Tibial nerve (tissue), 4 donors: Measurements from ENCODE around the gene VSIR. TPM values are rescaled to one million over a fixed set of nuclear protein-coding genes. Genes with fewer than 3 reads are reported as not detected.

Experiments used
- DNase-seq, 2 donors: peaks; one replicate each; pipeline ENCODE4 v3.0.0-alpha.2; 2019; ENCODE audit warnings: low spot score in 2 of 2
- H3K27ac ChIP-seq, 4 donors: fragments of 200-600 bp; sonication (generic) in 3 of 4; one replicate each; pipeline ENCODE4 v1.5.1; 2017 to 2019; ENCODE audit warnings: mild to moderate bottlenecking in 1 of 4
- H3K27me3 ChIP-seq, 2 donors: fragments of 200-600 bp; sonication (generic) in 1 of 2; one replicate each; pipeline versions ENCODE4 v1.5.1 to v1.6.0; 2017 to 2019
- H3K36me3 ChIP-seq, 3 donors: fragments of 200-600 bp; sonication (generic); one replicate each; pipeline ENCODE4 v1.5.1; 2018 to 2019
- H3K4me1 ChIP-seq, 4 donors: fragments of 200-600 bp; sonication (generic) in 3 of 4; one replicate each; pipeline ENCODE4 v1.5.1; 2017 to 2019
- H3K4me3 ChIP-seq, 4 donors: fragments of 200-600 bp; sonication (generic) in 3 of 4; one replicate each; pipeline ENCODE4 v1.5.1; 2017 to 2019; ENCODE audit warnings: mild to moderate bottlenecking in 1 of 4, moderate library complexity in 1 of 4
- H3K9me3 ChIP-seq, 4 donors: fragments of 200-600 bp; sonication (generic) in 3 of 4; one replicate each; pipeline ENCODE4 v1.5.1; 2017 to 2019
- EP300 ChIP-seq, 2 donors: sonication (generic); formaldehyde crosslinking; IDR thresholded peaks; one replicate each; pipeline ENCODE4 v1.6.1; 2017; ENCODE audit warnings: antibody characterized with exemption in 2 of 2, mild to moderate bottlenecking in 1 of 2
- POLR2A ChIP-seq, 2 donors: fragments of 450-650 bp; IDR thresholded peaks; one replicate each; pipeline ENCODE4 v1.6.1; 2017; ENCODE audit warnings: antibody characterized with exemption in 2 of 2, mild to moderate bottlenecking in 2 of 2, moderate library complexity in 2 of 2
- WGBS, 2 donors: methylation state at CpG; one replicate each; pipeline ENCODE4 v1.1.5; 2018; 5-methylcytosine and 5-hydroxymethylcytosine counted together
- total RNA-seq, 4 donors: library from RNA; depleted of rRNA; stranded (reverse); fragments of >200 nt; gene quantifications; one replicate each; pipeline ENCODE4 v1.1.0, GENCODE V29; 2016
- TF ChIP-seq, protein P1 (sequence below), 5 experiments: fragments of 200-600 bp in 3 of 5; fragments of 450-650 bp in 2 of 5; sonication (generic) in 3 of 5; IDR thresholded peaks; one replicate each; pipeline ENCODE4 v1.5.1; 2016 to 2019; ENCODE audit warnings: antibody characterized with exemption in 5 of 5, mild to moderate bottlenecking in 3 of 5, moderate library complexity in 2 of 5

The VSIR gene
- total RNA-seq, 4 donors from 2014 or later = 133 to 227 (median 151) TPM

GRCh38 chr10:71752391-71753090 lies 20.8 kb downstream of the VSIR start:
- no peak for DNase-seq
- WGBS, 2 donors = 81 to 84% methylated on average over 3 to 6 of the region's 8 CpGs
- TF ChIP-seq, protein P1, sequence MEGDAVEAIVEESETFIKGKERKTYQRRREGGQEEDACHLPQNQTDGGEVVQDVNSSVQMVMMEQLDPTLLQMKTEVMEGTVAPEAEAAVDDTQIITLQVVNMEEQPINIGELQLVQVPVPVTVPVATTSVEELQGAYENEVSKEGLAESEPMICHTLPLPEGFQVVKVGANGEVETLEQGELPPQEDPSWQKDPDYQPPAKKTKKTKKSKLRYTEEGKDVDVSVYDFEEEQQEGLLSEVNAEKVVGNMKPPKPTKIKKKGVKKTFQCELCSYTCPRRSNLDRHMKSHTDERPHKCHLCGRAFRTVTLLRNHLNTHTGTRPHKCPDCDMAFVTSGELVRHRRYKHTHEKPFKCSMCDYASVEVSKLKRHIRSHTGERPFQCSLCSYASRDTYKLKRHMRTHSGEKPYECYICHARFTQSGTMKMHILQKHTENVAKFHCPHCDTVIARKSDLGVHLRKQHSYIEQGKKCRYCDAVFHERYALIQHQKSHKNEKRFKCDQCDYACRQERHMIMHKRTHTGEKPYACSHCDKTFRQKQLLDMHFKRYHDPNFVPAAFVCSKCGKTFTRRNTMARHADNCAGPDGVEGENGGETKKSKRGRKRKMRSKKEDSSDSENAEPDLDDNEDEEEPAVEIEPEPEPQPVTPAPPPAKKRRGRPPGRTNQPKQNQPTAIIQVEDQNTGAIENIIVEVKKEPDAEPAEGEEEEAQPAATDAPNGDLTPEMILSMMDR (IDR thresholded peaks at IDR 0.05) = no peak
- TF ChIP-seq EP300 (IDR thresholded peaks at IDR 0.05) = no peak
- no peak for TF ChIP-seq POLR2A (IDR thresholded peaks at IDR 0.05)
- Histone ChIP-seq H3K36me3 (peaks cover 5 to 75% (median 13%) of the 10 kb centered on the region in 3 donors), H3K4me3 (no peak overlapping the region), H3K27me3 (no peaks in the 10 kb centered on the region), H3K9me3 (no peaks in the 10 kb centered on the region), H3K27ac (peak overlapping the region in 3 of 4 donors; percentile 54 to 88 (median 62)), H3K4me1 (peaks cover 0 to 99% (median 75%) of the 10 kb centered on the region in 4 donors)

DNA sequence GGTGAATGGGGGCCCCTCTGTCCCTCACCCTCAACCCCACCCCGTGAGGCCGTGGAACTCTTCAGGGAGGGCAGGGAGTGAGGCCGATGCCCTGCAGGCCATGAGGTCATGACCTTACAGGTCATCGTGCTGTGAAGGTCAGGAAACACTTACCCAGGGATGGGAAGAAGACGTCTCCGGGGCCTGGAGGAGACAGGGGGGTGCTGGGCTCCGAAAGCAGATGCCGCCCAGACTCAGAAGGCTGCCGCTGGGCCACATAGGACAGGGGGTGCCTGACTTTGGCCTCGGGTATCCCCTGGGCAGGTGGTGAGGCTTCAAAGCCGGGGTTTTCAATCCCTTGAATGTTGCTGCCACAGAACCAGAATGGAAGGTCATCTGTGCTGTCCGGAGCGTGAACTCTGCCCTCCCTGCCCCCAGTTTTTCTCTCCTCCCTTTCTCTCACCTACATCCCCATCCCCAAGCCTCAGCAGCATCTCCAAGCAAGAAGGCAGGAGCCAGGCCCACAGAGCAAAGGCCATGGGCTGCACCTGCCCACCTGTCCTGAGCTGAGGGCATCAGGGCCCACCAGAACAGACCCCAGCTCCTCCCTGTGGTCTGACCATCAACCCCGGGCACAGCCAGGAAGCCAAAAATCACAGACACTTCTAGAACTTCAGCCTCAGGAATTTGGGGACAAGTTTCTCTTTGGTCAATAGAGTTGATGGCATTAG lies 21.6 kb downstream of the VSIR start:
- WGBS, 2 donors = 72 to 74% methylated on average over 11 of the region's 14 CpGs
- Histone ChIP-seq H3K27me3 (no peaks in the 10 kb centered on the region), H3K36me3 (peaks cover 5 to 69% (median 13%) of the 10 kb centered on the region in 3 donors), H3K27ac (peak overlapping the region in 3 of 4 donors; percentile 54 to 88 (median 62)), H3K4me1 (peaks cover 0 to 99% (median 74%) of the 10 kb centered on the region in 4 donors), H3K9me3 (no peaks in the 10 kb centered on the region), H3K4me3 (no peak overlapping the region)
- DNase-seq = no peak
- TF ChIP-seq POLR2A (IDR thresholded peaks at IDR 0.05) (no peak), EP300 (IDR thresholded peaks at IDR 0.05) (no peak)
- TF ChIP-seq, protein P1 (IDR thresholded peaks at IDR 0.05) = no peak

GRCh38 chr10:71750986-71751385 lies 22.3 kb downstream of the VSIR start:
- Histone ChIP-seq H3K36me3 (peaks cover 5 to 65% (median 13%) of the 10 kb centered on the region in 3 donors), H3K27ac (peak overlapping the region in 3 of 4 donors; percentile 54 to 88 (median 62)), H3K4me3 (no peak overlapping the region), H3K4me1 (peaks cover 0 to 99% (median 73%) of the 10 kb centered on the region in 4 donors), H3K9me3 (no peaks in the 10 kb centered on the region), H3K27me3 (no peaks in the 10 kb centered on the region)
- TF ChIP-seq POLR2A (IDR thresholded peaks at IDR 0.05) = no peak
- TF ChIP-seq, protein P1 (IDR thresholded peaks at IDR 0.05) = no peak
- TF ChIP-seq EP300 (IDR thresholded peaks at IDR 0.05) = no peak
- 68 to 89% methylated on average over 4 of the region's 5 CpGs for WGBS, 2 donors
- no peak for DNase-seq

- Histone ChIP-seq H3K36me3 (peaks cover 5 to 58% (median 13%) of the 10 kb centered on the region in 3 donors), H3K27ac (peak overlapping the region in 3 of 4 donors; percentile 79 to 88 (median 87)), H3K4me1 (peaks cover 0 to 99% (median 72%) of the 10 kb centered on the region in 4 donors), H3K9me3 (no peaks in the 10 kb centered on the region), H3K27me3 (no peaks in the 10 kb centered on the region), H3K4me3 (no peak overlapping the region)
- TF ChIP-seq EP300 (IDR thresholded peaks at IDR 0.05) = peak in 1 of 2 donors; percentile 16
- TF ChIP-seq, protein P1 (IDR thresholded peaks at IDR 0.05) = no peak
- WGBS, 2 donors = 86% methylated on average over 15 of the region's 15 CpGs
- DNase-seq = no peak
Observed at GRCh38 chr10:71750124-71750841, 23.0 kb downstream of the VSIR start.
